Measurements from ENCODE around the gene PDLIM4. TPM values are rescaled to one million over a fixed set of nuclear protein-coding genes. Genes with fewer than 3 reads are reported as not detected.

Gene PDLIM4
- total RNA-seq, 2 experiments from 2014 or later: not detected

DNA sequence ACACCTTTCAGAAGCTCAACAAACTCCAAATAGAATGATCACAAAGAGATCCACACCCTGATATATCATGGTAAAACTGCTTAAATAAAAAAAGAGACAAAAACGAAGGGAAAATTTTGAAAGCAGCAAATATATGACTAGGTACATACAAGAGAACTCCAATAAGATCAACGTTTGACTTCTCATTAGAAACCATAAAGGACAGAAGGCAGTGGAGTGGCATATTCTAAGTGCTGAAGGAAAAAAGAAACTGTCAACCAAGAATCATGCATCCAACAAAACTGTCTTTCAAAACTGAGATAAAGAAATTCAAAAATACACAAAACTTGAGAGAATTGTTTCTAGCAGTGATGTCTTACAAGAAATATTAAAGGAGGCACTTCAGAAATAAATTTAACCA lies 47.9 kb downstream of the PDLIM4 start:
- ChIA-PET POLR2A (no interaction called here), CTCF (no interaction called here)
- H3K27ac Mint-ChIP-seq: no peak overlapping the region
- no peaks in the 10 kb centered on the region for H3K4me1 Mint-ChIP-seq
- H3K27me3 Mint-ChIP-seq: peaks cover 2% of the 10 kb centered on the region
- H3K36me3 Mint-ChIP-seq (ENCODE audit: low read depth): no peaks in the 10 kb centered on the region
- no peak overlapping the region for H3K4me3 Mint-ChIP-seq
- no peaks in the 10 kb centered on the region for H3K9me3 Mint-ChIP-seq
- no peak for DNase-seq

DNA sequence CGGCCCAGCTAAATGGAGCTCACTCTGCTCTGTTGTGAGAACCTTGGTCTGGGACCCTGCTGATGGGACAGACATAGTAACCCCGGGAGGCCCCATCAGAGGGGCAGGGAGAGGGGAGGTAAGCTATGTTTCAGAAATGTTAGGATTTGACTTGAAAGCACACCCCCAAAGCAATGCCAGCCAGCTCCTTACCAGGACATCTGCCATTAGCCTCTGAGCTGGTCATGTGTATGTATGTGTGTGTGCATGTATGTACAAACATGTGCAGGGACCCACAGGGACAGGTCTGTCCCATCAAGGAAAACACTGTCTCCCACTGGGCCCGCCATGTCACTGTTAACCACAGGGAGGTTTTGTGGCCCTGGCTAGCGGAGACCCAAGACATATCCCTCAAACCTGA lies 51.2 kb downstream of the PDLIM4 start:
- no peak overlapping the region for H3K4me3 Mint-ChIP-seq
- no peaks in the 10 kb centered on the region for H3K9me3 Mint-ChIP-seq
- H3K27me3 Mint-ChIP-seq: peaks cover 2% of the 10 kb centered on the region
- H3K36me3 Mint-ChIP-seq (ENCODE audit: low read depth): no peaks in the 10 kb centered on the region
- ChIA-PET POLR2A (no interaction called here), CTCF (interaction anchor here (1.8 kb wide), 1 partner anchor 15 kb away, joined by 4 read pairs; the partner anchor contains the start of gene SLC22A4)
- DNase-seq: no peak
- H3K4me1 Mint-ChIP-seq: no peaks in the 10 kb centered on the region
- H3K27ac Mint-ChIP-seq: no peak overlapping the region

DNA sequence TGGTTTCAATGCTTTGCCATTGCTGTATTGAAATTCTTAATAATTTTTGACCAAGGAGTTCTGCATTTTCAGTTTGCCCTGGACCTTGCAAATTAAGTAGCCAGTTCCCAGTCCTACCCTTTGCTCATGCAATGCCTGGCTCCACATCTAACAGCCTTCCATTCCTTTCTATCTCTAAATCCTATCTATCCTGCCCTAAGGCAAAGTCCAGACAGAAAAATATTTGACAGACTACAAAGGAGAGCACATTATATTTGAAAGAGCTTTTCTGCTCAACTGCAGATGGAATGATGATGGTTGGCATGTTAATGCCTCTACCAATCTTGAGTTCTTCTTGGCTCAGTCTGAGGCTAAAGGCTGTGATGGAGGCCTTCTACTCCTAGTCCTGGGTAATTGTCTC lies 52.2 kb downstream of the PDLIM4 start:
- no peak overlapping the region for H3K27ac Mint-ChIP-seq
- H3K36me3 Mint-ChIP-seq (ENCODE audit: low read depth): no peaks in the 10 kb centered on the region
- H3K4me1 Mint-ChIP-seq: no peaks in the 10 kb centered on the region
- DNase-seq: no peak
- ChIA-PET POLR2A (no interaction called here), CTCF (interaction anchor here (1.8 kb wide), 1 partner anchor 16 kb away, joined by 4 read pairs; the partner anchor contains the start of gene SLC22A4)
- H3K4me3 Mint-ChIP-seq: no peak overlapping the region
- peaks cover 2% of the 10 kb centered on the region for H3K27me3 Mint-ChIP-seq
- H3K9me3 Mint-ChIP-seq: no peaks in the 10 kb centered on the region

DNA sequence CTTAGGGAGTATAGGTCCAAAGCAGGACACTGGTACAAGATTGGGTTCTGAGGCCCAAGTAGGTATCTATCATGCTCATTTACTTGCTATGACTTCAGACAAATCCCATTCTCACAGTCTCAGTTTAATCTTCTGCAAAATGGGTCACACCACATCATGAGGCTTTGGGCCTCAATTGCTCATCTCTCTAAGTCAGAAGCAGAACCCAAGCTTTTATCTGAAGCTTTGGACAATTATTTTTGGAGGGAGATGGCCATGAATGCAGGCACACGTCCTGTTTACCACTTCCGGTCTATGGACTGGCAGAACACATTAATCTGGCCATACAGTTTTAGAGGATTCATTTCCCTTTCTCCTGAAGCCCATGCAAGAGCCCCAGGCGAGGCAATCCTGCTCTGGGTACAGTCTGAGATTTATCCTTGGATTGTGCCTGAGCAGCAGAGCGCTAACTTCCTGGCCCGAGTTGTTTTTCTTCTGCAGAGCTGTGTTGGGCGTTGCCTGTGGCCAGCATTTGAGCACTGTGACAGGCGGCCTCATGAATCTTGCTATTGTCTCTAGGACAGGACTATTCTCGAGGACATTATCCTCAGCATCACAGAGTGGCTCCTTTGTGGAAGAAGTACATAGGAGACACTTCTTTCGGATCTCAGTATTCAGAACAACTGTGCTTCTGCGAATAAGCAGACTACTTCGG lies 52.8 kb downstream of the PDLIM4 start:
- no peaks in the 10 kb centered on the region for H3K36me3 Mint-ChIP-seq (ENCODE audit: low read depth)
- ChIA-PET CTCF (interaction anchor here (1.8 kb wide), 1 partner anchor 17 kb away, joined by 4 read pairs; the partner anchor contains the start of gene SLC22A4), POLR2A (no interaction called here)
- no peak for DNase-seq
- no peaks in the 10 kb centered on the region for H3K4me1 Mint-ChIP-seq
- no peak overlapping the region for H3K27ac Mint-ChIP-seq
- H3K9me3 Mint-ChIP-seq: no peaks in the 10 kb centered on the region
- no peaks in the 10 kb centered on the region for H3K27me3 Mint-ChIP-seq
- H3K4me3 Mint-ChIP-seq: no peak overlapping the region

DNA sequence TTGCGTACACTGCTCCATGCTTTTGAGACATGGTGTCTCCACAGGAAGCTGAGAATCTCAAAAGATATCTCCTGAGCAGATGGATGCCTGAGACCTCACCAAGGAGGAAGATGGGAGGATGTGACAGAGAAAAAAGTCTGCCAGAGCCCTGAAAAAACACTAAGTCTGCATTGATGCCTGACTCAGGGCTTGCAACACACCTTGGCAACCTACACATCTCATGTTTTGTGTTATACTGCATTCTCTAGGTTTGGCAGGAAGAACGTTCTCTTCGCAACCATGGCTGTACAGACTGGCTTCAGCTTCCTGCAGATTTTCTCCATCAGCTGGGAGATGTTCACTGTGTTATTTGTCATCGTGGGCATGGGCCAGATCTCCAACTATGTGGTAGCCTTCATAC lies 55.9 kb downstream of the PDLIM4 start:
- ChIA-PET POLR2A (no interaction called here), CTCF (interaction anchor here (1.0 kb wide), 1 partner anchor 188 kb away, joined by 3 read pairs; no protein-coding TSS in a partner anchor)
- Mint-ChIP-seq H3K27me3 (no peaks in the 10 kb centered on the region), H3K9me3 (no peaks in the 10 kb centered on the region), H3K4me1 (no peaks in the 10 kb centered on the region), H3K36me3 (ENCODE audit: low read depth) (no peaks in the 10 kb centered on the region), H3K27ac (no peak overlapping the region), H3K4me3 (no peak overlapping the region)
- DNase-seq: no peak

DNA sequence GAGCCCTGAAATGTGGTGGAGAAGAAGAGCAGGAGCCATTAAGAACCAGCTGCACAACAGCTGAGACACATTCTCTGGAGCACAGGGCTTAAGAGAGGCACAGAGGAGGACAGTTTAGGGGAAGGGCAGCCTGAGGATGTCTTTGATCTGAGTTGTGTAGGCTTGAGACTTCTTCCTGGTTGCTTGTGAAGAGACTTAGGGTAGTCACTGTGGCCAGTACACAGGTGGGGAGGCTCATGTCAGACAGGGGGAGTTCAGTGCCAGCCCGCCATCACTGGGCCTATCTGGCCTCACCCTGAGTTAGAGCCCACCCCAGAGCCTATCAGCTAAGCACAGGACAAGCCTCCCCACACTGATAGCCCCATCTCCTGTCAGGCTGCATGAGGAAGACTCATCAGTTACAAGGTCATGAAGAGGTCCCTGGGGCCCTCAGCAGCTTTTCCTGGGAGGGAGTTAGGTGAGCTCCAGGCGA lies 56.5 kb downstream of the PDLIM4 start:
- no peak for DNase-seq
- Mint-ChIP-seq H3K9me3 (no peaks in the 10 kb centered on the region), H3K4me1 (no peaks in the 10 kb centered on the region), H3K27me3 (no peaks in the 10 kb centered on the region), H3K4me3 (no peak overlapping the region), H3K27ac (no peak overlapping the region), H3K36me3 (ENCODE audit: low read depth) (no peaks in the 10 kb centered on the region)
- ChIA-PET POLR2A (no interaction called here), CTCF (interaction anchor here (1.0 kb wide), 1 partner anchor 187 kb away, joined by 3 read pairs; no protein-coding TSS in a partner anchor)

DNA sequence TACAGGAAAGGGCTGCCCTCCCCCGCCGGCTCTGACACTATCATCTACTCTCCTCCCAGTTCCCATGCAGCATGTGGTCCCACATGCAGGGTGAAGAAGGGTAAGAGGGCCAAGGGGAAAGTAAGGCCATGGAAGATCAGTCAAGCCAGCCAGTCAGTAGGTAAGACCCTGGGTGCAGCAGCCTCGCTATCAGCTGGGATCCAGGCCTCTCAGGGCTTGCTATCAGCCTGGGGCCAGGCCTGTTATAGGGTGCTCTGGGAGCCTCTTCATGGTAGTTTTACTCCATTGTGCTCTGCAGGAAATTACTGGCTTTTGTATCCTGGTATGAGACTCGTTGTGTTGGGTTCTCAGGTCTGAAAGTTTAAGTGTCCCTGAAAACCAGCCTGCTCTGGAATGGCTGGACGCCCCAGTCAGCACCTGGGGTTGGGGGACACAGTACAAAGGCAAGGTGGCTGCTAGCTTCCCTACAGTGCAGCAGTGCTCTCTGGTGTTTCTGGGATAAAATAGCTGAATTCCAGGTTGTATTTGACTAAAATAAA lies 58.1 kb downstream of the PDLIM4 start:
- DNase-seq: no peak
- no peaks in the 10 kb centered on the region for H3K9me3 Mint-ChIP-seq
- ChIA-PET CTCF (interaction anchor here (0.6 kb wide), 1 partner anchor 78 kb away, joined by 3 read pairs; no protein-coding TSS in a partner anchor), POLR2A (no interaction called here)
- H3K27me3 Mint-ChIP-seq: no peaks in the 10 kb centered on the region
- H3K4me3 Mint-ChIP-seq: no peak overlapping the region
- no peak overlapping the region for H3K27ac Mint-ChIP-seq
- H3K36me3 Mint-ChIP-seq (ENCODE audit: low read depth): no peaks in the 10 kb centered on the region
- H3K4me1 Mint-ChIP-seq: no peaks in the 10 kb centered on the region

DNA sequence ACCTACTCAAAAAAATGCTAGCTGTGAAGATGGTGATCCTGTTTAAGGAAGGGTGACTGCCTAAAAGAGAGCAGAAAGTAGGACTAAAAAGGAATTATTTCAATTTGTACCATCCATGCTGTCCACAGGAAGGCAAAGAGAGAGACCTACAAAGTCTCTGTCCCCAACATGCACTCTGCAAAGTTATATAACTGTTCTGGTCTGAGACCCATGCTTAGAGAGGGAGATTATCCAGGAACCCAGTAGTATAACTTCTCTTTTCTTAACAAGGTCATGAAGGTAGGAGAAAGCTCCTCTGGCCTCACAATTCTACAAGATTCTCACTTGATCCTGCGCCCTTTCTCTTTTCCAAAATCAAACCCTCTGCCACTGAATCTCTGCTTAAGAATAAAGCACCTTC lies 62.5 kb downstream of the PDLIM4 start:
- ChIA-PET POLR2A (no interaction called here), CTCF (no interaction called here)
- no peak for DNase-seq
- H3K27ac Mint-ChIP-seq: no peak overlapping the region
- no peak overlapping the region for H3K4me3 Mint-ChIP-seq
- H3K36me3 Mint-ChIP-seq (ENCODE audit: low read depth): no peaks in the 10 kb centered on the region
- no peaks in the 10 kb centered on the region for H3K27me3 Mint-ChIP-seq
- H3K9me3 Mint-ChIP-seq: no peaks in the 10 kb centered on the region
- no peaks in the 10 kb centered on the region for H3K4me1 Mint-ChIP-seq

DNA sequence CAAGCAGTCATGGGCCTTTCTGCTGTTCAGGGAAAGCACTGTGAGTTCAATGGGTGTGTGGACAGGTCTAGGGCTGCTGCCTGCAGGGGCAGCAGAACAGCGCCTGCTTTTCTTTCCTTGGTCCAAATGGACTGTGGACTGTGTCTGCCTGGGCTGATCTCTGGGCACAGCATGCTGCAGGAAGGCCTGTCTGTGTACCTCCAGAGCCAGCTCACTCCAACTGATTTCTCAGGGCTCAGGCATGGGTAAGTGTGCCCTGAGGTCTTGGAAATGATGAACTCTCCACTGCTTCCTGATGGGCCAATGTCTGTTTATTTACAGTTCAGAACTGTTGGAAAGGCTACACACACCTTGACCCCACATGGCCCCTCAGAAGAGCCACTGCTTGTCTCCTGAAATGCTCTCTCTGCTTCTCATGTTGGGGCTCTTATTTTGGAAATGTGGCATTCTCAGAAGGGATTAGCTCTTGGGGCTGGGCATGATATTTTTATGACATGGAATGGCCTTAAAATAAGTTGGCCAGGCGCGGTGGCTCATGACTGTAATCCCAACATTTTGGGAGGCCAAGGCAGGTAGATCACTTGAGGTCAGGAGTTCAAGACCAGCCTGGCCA lies 63.7 kb downstream of the PDLIM4 start:
- H3K27ac Mint-ChIP-seq: no peak overlapping the region
- ChIA-PET CTCF (no interaction called here), POLR2A (no interaction called here)
- no peaks in the 10 kb centered on the region for H3K9me3 Mint-ChIP-seq
- no peak for DNase-seq
- H3K36me3 Mint-ChIP-seq (ENCODE audit: low read depth): no peaks in the 10 kb centered on the region
- H3K27me3 Mint-ChIP-seq: no peaks in the 10 kb centered on the region
- H3K4me1 Mint-ChIP-seq: no peaks in the 10 kb centered on the region
- no peak overlapping the region for H3K4me3 Mint-ChIP-seq

DNA sequence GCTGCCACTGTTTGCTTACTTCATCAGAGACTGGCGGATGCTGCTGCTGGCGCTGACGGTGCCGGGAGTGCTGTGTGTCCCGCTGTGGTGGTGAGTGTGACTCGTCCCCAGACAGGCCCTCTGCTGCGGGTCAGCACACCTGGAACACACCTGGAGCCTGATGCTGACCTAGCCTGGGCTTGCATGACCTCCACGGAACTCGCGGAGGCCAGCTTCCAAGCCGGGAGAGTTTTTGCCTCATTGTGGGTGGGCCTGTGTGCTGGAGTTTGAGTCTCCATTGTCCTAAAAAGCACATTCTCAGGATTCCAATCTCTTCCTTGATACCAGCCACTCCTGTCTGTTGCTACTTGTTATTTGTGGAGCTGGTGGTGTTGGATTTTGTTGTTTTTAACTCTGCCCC lies 64.8 kb downstream of the PDLIM4 start:
- POLR2A ChIA-PET: no interaction called here
- Mint-ChIP-seq H3K4me3 (no peak overlapping the region), H3K27ac (no peak overlapping the region), H3K27me3 (no peaks in the 10 kb centered on the region), H3K4me1 (no peaks in the 10 kb centered on the region), H3K9me3 (no peaks in the 10 kb centered on the region), H3K36me3 (ENCODE audit: low read depth) (no peaks in the 10 kb centered on the region)
- CTCF ChIA-PET: no interaction called here
- DNase-seq: no peak

Other genes with a start within 250 kb of the PDLIM4 start
- 10 to 100 TPM; 10.6 to 11.5 TPM for gene ACSL6, start 246.0 kb upstream of the PDLIM4 start, total RNA-seq
- gene IL3, start 197.0 kb upstream of the PDLIM4 start, total RNA-seq: 1 to 10 TPM; 1.4 to 1.6 TPM
- gene CSF2, start 183.9 kb upstream of the PDLIM4 start, total RNA-seq: 10 to 100 TPM; 30.8 to 32.7 TPM
- gene P4HA2, start 29.8 kb upstream of the PDLIM4 start, total RNA-seq: 10 to 100 TPM in 1 of 2 experiments, 1 to 10 TPM in 1; 9.7 to 10.5 TPM
- under 1 TPM; 0.10 to 0.28 TPM for gene SLC22A4, start 36.7 kb downstream of the PDLIM4 start, total RNA-seq
- gene SLC22A5, start 112.0 kb downstream of the PDLIM4 start, total RNA-seq: 1 to 10 TPM; 2.7 to 3.3 TPM
- 100 to 1,000 TPM; 231 to 239 TPM for gene IRF1, start 233.1 kb downstream of the PDLIM4 start, total RNA-seq